Dermis blood vessel endothelial cell (primary cell): ENCODE measurements around the gene ZNF532. TPM values are rescaled to one million over a fixed set of nuclear protein-coding genes. Genes with fewer than 3 reads are reported as not detected.
A peak's percentile ranks its signal among the peaks of the same experiment; 100 is the strongest.

Experiments
- DNase-seq: peaks from one replicate; pipeline ENCODE4 v3.0.0; 2010
- total RNA-seq: library from RNA; depleted of rRNA; stranded (reverse); fragments of >200 nt; gene quantifications from 2 replicates; pipeline ENCODE4 v1.2.3, GENCODE V29; 2014

Gene ZNF532
- total RNA-seq, 1 donor from 2014 or later = 57.2 TPM

GRCh38 chr18:58949031-58949430 lies 84.4 kb downstream of the ZNF532 start:
- DNase-seq = no peak

GRCh38 chr18:58951986-58952702 lies 87.5 kb downstream of the ZNF532 start:
- DNase-seq = no peak

GRCh38 chr18:58952858-58953257 lies 88.2 kb downstream of the ZNF532 start:
- DNase-seq = no peak

- peak; percentile 61 for DNase-seq
These were observed 89.0 kb downstream of the ZNF532 start for GRCh38 chr18:58953627-58954026.

GRCh38 chr18:58955001-58955400 lies 90.3 kb downstream of the ZNF532 start:
- no peak for DNase-seq

GRCh38 chr18:58955738-58956137 lies 91.1 kb downstream of the ZNF532 start:
- DNase-seq = no peak

- DNase-seq = no peak
These were observed 94.0 kb downstream of the ZNF532 start for GRCh38 chr18:58958628-58959027.

- DNase-seq = no peak
These were observed 95.8 kb downstream of the ZNF532 start for GRCh38 chr18:58960508-58960907.

- DNase-seq = no peak
These were observed 96.5 kb downstream of the ZNF532 start for GRCh38 chr18:58960946-58961722.

- no peak for DNase-seq
These were observed 97.7 kb downstream of the ZNF532 start for GRCh38 chr18:58962336-58962735.

GRCh38 chr18:58965291-58966004 lies 100.8 kb downstream of the ZNF532 start:
- no peak for DNase-seq

GRCh38 chr18:58966005-58966677 lies 101.5 kb downstream of the ZNF532 start:
- no peak for DNase-seq

- no peak for DNase-seq
These were observed 102.0 kb downstream of the ZNF532 start for GRCh38 chr18:58966704-58967103.

- DNase-seq = peak; percentile 17
These were observed 103.1 kb downstream of the ZNF532 start for GRCh38 chr18:58967751-58968254.

- no peak for DNase-seq
These were observed 106.5 kb downstream of the ZNF532 start for GRCh38 chr18:58970943-58971790.

GRCh38 chr18:58975296-58975695 lies 110.6 kb downstream of the ZNF532 start:
- no peak for DNase-seq

GRCh38 chr18:58975781-58976180 lies 111.1 kb downstream of the ZNF532 start:
- no peak for DNase-seq

- no peak for DNase-seq
These were observed 112.5 kb downstream of the ZNF532 start for GRCh38 chr18:58977223-58977622.

GRCh38 chr18:58977801-58978200 lies 113.1 kb downstream of the ZNF532 start:
- no peak for DNase-seq

GRCh38 chr18:58978916-58979315 lies 114.2 kb downstream of the ZNF532 start:
- no peak for DNase-seq

GRCh38 chr18:58979615-58980014 lies 114.9 kb downstream of the ZNF532 start:
- DNase-seq = no peak

GRCh38 chr18:58980991-58981390 lies 116.3 kb downstream of the ZNF532 start:
- no peak for DNase-seq
